Suprapubic skin (tissue), 4 donors: ENCODE results near the gene ZFP3.

Source experiments
- CTCF ChIP-seq, 2 donors: fragments of 200-600 bp in 1 of 2; fragments of 450-650 bp in 1 of 2; sonication (generic) in 1 of 2; IDR thresholded peaks; one replicate each; pipeline ENCODE4 v1.5.1; 2016 to 2019; ENCODE audit warnings: antibody characterized with exemption in 2 of 2, mild to moderate bottlenecking in 1 of 2, moderate library complexity in 1 of 2
- POLR2A ChIP-seq, 2 donors: fragments of 450-650 bp; IDR thresholded peaks; one replicate each; pipeline ENCODE4 v1.6.1; 2017; ENCODE audit warnings: antibody characterized with exemption in 2 of 2, mild to moderate bottlenecking in 2 of 2, moderate library complexity in 2 of 2
- POLR2AphosphoS5 ChIP-seq, 3 donors: sonication (generic); formaldehyde crosslinking; IDR thresholded peaks; one replicate each; pipeline ENCODE4 v1.6.1; 2017; ENCODE audit warnings: antibody characterized with exemption in 3 of 3

DNA sequence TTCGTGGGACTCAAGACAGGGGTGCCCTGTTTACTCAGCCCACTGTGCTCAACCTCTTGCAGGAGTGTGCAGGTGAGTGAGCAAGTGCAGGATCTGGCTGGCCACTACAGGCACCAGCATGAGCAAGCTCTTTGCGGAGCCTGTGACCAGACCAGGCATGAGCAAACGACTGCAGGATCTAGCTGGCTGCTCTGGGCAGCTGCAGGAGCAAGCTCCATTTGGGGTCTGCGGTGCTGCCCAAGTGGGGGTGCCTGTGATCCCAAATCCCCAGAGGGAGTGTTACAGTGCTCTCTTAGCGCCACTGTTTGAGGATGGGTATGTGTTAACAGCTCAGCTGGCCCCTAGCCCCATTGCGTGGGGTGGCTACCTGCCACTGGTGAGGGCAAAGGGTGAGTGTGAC lies 40.0 kb downstream of the ZFP3 start:
- TF ChIP-seq CTCF (IDR thresholded peaks at IDR 0.05): no peak
- no peak for TF ChIP-seq POLR2A (IDR thresholded peaks at IDR 0.05)
- no peak for TF ChIP-seq POLR2AphosphoS5 (IDR thresholded peaks at IDR 0.05)
